ENCODE data around the gene PRR7.

The PRR7 gene

DNA sequence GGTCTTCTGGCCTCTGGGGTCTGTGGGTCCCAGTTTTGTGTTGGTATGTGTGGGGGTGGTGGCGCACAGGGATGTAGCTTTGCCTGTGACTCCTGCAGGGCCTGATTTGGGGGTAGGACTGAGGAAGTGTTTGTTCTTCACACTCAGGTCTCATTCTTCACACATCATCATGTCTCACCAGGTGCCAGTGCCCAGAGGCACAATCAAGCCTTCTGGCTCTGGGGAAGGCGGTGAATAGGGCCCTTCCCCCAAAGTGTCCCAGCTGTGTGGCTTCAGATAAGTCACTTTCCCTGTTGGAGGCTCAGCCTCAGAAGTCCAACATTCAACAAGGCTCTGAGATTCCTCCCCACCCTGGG, 21.7 kb downstream of the PRR7 start:
- DNase-seq: no peak

- peak in 32 of 51 donors; percentile 11 to 81 (median 52) for DNase-seq
Observed at GRCh38 chr5:177468685-177469628, 22.3 kb downstream of the PRR7 start.

DNA sequence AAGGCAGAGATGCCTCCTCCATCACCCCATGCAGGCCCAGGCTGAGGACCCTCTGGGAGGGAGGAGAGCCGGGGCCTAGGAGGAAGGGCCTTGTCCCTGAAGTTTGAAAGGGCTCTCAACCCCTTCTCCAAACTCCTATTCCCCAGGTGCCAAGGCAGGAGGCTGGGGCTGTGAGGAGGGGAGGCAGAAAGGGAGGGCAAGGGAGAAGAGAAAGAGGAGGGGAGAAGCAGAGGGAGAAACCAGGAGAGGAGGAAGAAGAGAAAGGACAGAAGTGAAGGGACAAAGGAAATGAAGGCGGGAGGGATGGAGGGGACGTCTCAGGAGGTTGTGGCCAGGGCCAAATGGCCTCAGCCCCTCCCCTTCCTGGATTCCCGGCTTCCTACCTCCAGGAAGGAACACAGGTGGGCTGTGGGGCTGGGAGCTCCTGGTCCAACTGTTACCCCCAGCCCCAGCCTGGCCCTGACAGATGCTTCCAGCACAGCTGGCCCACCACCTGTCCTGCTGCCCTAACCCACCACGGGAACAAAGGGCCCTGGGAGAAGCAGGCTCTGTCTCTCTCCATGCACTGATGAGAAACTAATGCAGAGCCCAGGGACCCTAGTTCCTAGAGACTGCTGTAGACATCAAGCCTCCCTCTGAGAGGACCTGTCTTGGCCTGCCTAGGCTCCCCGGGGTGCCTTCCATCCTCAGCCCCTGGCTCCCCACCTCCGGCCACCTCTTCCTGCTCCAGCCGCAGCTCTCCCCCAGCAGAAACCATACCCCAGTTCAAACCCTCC, 23.3 kb downstream of the PRR7 start:
- DNase-seq: no peak

DNA sequence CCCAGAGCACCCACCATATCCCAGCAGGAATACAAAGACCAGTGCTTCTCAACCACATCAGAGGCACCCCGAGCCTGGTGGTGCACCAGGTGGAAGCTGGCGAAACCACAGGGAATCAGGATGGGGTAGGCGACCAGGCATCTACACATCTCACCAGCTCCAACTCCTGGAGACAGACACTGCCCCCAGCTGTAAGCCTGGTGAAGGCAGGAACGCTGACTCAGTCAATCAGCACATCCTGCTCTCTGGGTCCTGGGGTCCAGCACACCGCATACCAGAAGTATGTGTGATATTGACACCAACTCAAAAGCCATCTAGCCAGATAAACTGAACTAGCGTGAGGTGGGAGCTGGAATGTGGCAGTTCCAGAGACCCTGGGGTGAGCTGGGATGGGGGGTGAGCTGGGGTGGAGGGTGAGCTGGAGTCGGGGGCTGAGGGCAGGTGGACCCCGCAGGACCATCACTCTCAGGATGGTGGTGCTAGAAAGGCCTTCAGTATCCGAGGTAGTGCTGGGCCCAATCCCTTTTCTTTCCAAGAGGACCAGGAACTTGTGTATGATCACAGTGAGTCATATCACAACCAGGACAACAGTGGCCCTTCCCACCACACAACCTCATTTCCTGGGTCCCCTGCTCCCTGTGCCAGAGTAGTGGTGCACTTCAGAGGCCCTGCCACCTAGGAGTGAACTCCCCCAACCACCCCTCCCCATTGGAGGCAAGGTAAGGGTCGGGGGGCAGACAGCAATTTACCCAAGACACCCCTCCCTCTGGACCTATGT, 24.3 kb downstream of the PRR7 start:
- no peak for DNase-seq

DNA sequence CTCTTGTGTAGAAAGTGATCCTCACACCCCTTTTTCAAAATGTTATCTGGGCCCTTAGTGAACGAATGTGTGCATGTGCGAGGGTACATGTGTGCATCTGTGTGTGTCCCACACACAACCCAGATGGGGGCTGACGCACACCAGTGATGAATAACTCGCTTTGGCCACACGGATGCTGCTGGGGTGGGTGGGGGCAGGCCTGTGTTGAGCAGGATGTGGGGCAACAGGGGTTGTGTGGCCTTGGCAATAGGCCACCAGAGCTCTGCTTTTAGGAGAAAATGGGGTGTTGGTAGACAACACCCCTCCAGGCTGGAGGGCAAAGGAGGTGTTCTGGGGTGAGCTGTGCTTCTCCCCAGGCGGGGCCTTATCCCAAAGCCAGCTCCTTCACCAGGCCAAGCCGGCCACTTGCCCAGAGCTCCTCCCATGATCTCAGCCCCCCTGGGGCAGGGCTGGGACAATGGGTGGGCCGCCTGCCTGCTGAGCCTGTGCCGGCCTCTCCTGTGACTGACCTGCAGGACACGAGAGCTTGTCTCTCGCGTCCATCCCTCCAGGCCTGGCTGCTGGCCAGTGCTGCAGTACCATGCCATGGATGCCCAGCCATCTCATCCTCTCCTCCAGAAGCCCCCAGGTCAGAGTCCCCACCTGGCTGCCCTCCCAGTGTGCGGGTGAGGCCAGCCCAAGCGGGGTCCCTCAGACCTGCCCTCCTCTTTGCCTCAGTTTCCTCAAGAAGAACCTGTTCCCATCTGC, 25.2 kb downstream of the PRR7 start:
- peak in 1 of 51 donors; percentile 41 for DNase-seq

DNA sequence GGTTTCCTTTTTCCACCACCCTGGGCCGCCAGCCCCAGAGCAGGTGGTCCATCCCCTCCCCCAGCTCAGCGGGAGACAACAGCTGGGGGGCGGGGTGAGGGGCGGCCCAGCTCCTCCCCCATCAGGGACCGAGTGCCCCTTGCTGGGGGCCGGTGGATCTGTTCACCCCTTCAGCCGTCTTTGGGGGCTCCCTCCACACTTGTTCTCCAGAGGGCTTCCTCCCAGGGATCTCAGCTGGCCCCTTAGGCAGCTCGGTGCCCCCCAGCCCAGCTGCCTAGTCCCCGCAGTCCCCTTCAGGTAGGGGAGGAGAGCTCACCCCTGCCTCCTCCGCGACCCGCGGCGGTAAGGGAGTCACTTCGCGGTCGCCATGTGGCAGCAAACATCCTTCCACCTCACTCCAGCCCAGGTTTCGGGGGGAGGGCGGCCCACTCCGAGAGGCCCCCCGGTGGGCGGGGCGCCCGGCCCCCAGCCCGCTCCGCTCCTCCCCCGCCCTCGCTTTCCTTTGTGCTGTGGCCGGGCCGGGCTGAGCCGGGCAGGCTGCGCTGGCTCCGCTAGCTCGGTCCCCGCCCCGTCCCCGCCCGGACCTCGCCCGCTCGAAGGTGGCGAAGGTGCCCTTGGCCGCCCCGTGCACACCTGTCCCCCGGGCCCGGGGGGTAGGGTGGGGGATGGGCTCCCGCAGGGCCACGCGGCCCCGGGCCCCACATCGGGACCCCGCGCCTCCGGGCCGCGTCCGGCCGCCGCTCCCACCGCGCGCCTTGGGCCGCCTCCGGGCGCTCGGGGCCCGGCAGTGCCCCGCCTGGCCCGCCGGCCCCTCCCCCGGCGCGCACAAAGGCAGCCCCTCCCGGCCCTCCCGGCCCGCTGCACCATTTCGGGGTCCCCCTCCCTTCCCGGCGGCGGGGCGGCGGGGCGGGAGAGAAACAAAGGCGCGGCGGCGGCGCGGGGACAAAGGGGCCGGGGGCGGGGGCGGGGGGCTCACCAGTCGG, 26.1 kb downstream of the PRR7 start:
- DNase-seq: peak in 1 of 51 donors; percentile 14

GRCh38 chr5:177473443-177474001, 26.9 kb downstream of the PRR7 start, which contains the start of gene DBN1:
DBN1 (minus strand) TSS chr5:177473634; CDS start chr5:177473521, 113 bp downstream.
- DNase-seq: peak in 15 of 51 donors; percentile 9 to 63 (median 31)

- DNase-seq: no peak
Observed at GRCh38 chr5:177474002-177474476, 27.4 kb downstream of the PRR7 start.

GRCh38 chr5:177474846-177475562, 28.4 kb downstream of the PRR7 start:
- no peak for DNase-seq

GRCh38 chr5:177475563-177476427, 29.2 kb downstream of the PRR7 start:
- DNase-seq: no peak

GRCh38 chr5:177476531-177477233, 30.1 kb downstream of the PRR7 start:
- DNase-seq: no peak

DNA sequence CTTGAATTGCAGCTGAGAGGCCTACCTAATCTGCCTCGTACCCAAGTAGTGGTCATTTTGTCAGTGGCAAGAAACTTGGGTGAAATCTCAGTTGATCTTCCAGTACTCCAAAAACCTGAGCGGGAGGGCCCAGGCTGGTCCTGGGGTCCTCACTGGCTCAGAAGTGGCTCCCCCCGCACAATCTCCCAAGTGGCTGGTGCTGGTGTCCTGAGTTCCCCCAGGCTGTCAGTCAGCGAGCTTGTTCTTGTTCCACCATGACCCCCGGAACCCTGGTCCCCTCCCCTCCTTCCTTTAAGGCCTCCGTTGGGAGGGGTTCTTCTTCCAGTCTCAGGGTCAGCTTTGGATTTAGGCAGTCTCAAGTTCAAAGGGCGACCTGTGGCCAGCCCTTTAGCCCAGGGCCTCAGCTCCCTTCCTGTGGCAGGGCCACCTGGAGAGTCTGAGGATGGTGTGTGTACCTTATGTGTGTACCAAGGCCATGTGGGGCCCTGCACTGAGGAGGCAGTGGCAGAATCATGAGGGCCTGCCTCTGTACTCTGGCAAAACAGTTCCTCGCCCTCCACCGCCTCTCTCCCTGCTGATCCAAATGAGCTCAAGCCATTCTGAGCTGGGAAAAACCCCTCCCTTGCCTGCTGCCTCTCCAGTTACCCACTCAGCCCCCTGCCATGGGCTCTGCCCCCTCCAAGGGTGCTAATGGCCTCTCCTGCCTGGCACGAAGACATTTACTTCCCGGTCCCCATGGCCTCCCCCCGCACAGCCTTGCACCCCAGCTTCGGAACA, 31.3 kb downstream of the PRR7 start:
- DNase-seq: no peak

- peak in 14 of 51 donors; percentile 7 to 46 (median 24) for DNase-seq
Observed at GRCh38 chr5:177478711-177479646, 32.4 kb downstream of the PRR7 start.

- DNase-seq: peak in 7 of 51 donors; percentile 11 to 40 (median 19)
Observed at GRCh38 chr5:177479774-177480173, 33.2 kb downstream of the PRR7 start.

DNA sequence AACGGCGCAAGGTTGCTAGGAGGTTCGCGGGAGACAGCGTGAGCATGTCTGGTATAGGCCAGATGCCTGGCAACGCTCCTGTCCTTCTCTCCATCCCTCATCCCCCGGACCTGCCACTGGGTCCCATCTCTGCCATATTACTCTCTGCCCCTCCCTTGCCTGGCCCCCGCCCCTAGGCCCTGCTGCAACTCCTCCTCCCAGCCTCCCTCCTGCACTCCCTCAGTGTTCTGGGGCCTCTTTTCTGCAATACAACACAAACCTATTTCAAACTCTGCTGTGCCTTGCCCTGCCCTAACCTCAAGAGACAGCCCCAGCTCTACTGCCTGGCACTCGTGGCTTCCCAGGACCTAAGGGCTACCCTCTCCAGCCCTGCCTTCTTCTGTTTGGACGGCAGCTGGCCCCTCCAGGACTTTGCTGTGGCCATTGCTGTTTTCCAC, 35.8 kb downstream of the PRR7 start:
- no peak for DNase-seq

Measured in hypothalamus (tissue), 51 donors.